Neural cell (in vitro differentiated cells): ENCODE data around the gene DNM3.

Source experiments
- EP300 ChIP-seq: fragments of 450-650 bp; conservative IDR thresholded peaks from 2 replicates; pipeline ENCODE4 v1.6.1; 2014; ENCODE audit warnings: antibody characterized with exemption, mild to moderate bottlenecking, moderate library complexity; ENCODE audit not compliant: poor library complexity, severe bottlenecking
- EZH2 ChIP-seq: fragments of 200-600, 300-800 bp; shearing (Covaris generic), sonication (generic); IDR thresholded peaks from 2 replicates; pipeline ENCODE4 v1.6.1; 2014; ENCODE audit warnings: antibody characterized with exemption, low read length, borderline replicate concordance, mild to moderate bottlenecking; ENCODE audit not compliant: insufficient read depth, poor library complexity, severe bottlenecking
- MXI1 ChIP-seq: fragments of 450-650 bp; conservative IDR thresholded peaks from 2 replicates; pipeline ENCODE4 v1.6.1; 2014; ENCODE audit warnings: antibody characterized with exemption, mild to moderate bottlenecking; ENCODE audit not compliant: poor library complexity, severe bottlenecking
- POLR2AphosphoS5 ChIP-seq: IDR thresholded peaks from 2 replicates; pipeline ENCODE4 v1.6.1; 2012
- RAD21 ChIP-seq: fragments of 450-650 bp; conservative IDR thresholded peaks from 2 replicates; pipeline ENCODE4 v1.6.1; 2014; ENCODE audit warnings: antibody characterized with exemption, mild to moderate bottlenecking, moderate library complexity
- TF ChIP-seq, protein P1 (sequence below): fragments of 450-650 bp; IDR thresholded peaks from 2 replicates; pipeline ENCODE4 v1.5.1; 2014; ENCODE audit warnings: antibody characterized with exemption, mild to moderate bottlenecking, moderate library complexity; ENCODE audit not compliant: poor library complexity, severe bottlenecking

GRCh38 chr1:172147541-172147940 lies 306.2 kb downstream of the DNM3 start:
- TF ChIP-seq, protein P1, sequence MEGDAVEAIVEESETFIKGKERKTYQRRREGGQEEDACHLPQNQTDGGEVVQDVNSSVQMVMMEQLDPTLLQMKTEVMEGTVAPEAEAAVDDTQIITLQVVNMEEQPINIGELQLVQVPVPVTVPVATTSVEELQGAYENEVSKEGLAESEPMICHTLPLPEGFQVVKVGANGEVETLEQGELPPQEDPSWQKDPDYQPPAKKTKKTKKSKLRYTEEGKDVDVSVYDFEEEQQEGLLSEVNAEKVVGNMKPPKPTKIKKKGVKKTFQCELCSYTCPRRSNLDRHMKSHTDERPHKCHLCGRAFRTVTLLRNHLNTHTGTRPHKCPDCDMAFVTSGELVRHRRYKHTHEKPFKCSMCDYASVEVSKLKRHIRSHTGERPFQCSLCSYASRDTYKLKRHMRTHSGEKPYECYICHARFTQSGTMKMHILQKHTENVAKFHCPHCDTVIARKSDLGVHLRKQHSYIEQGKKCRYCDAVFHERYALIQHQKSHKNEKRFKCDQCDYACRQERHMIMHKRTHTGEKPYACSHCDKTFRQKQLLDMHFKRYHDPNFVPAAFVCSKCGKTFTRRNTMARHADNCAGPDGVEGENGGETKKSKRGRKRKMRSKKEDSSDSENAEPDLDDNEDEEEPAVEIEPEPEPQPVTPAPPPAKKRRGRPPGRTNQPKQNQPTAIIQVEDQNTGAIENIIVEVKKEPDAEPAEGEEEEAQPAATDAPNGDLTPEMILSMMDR: no peak
- TF ChIP-seq EZH2 (no peak), EP300 (no peak), MXI1 (no peak), POLR2AphosphoS5 (no peak), RAD21 (no peak)
